Measurements from ENCODE around the gene SEMA3A. TPM values are rescaled to one million over a fixed set of nuclear protein-coding genes. Genes with fewer than 3 reads are reported as not detected.

Gene SEMA3A
- total and polyA plus RNA-seq, 2 experiments from 2014 or later, result 19.8 to 46.4 TPM

- ATAC-seq, result peak; percentile 21; the same call in 1 of the 3 replicates
- Histone ChIP-seq H2AFZ (no peak overlapping the region), H3F3A (replicated peaks; ENCODE audit: low read depth) (no peaks in the 10 kb centered on the region), H3K4me2 (no peak overlapping the region), H3K9me2 (ENCODE audit: insufficient read depth) (no peaks in the 10 kb centered on the region), H4K20me1 (replicated peaks; ENCODE audit: insufficient read depth) (no peaks in the 10 kb centered on the region), H3K4me1 (ENCODE audit: insufficient read depth) (peaks cover 59% of the 10 kb centered on the region), H3K4me3 (no peak overlapping the region), H3K27me3 (ENCODE audit: insufficient read depth) (no peaks in the 10 kb centered on the region), H3K79me2 (replicated peaks; ENCODE audit: insufficient read depth) (peaks cover 17% of the 10 kb centered on the region), H3K27ac (ENCODE audit: low read depth) (peak overlapping the region; percentile 78), H3K36me3 (ENCODE audit: insufficient read depth) (no peaks in the 10 kb centered on the region)
- H3K9me3 Mint-ChIP-seq, result no peaks in the 10 kb centered on the region
- H3K27ac Mint-ChIP-seq, result peak overlapping the region; percentile 92
- no peak for DNase-seq (ENCODE audit: low spot score)
- H3K4me1 Mint-ChIP-seq, result peaks cover 74% of the 10 kb centered on the region
- peaks cover 10% of the 10 kb centered on the region; the same call in 2 of the 3 replicates for H3K36me3 Mint-ChIP-seq (ENCODE audit: low read depth)
- no peaks in the 10 kb centered on the region for H3K27me3 Mint-ChIP-seq (ENCODE audit: insufficient read depth, low read depth, poor library complexity)
- TF ChIP-seq ZNF331 (CRISPR knock-in tag; IDR thresholded peaks at IDR 0.05; ENCODE audit: low read depth), result no peak
- TF ChIP-seq REST (IDR thresholded peaks at IDR 0.05; ENCODE audit: unreplicated experiment), result no peak
- no peak for TF ChIP-seq CTCF (conservative IDR thresholded peaks at IDR 0.05; ENCODE audit: low read depth in 2 of 2)
- TF ChIP-seq CREB1 (CRISPR knock-in tag; IDR thresholded peaks at IDR 0.05; ENCODE audit: low read depth), result no peak
- TF ChIP-seq STAT1 (IDR thresholded peaks at IDR 0.05; ENCODE audit: unreplicated experiment), result no peak
- no peak for TF ChIP-seq ZNF462 (CRISPR knock-in tag; IDR thresholded peaks at IDR 0.05)
- no peak for TF ChIP-seq EZH2 (IDR thresholded peaks at IDR 0.05; ENCODE audit: low read depth, unreplicated experiment)
- TF ChIP-seq JUNB (IDR thresholded peaks at IDR 0.05; ENCODE audit: unreplicated experiment), result no peak
- TF ChIP-seq ETS1 (IDR thresholded peaks at IDR 0.05), result no peak
- TF ChIP-seq POLR2AphosphoS5 (IDR thresholded peaks at IDR 0.05; ENCODE audit: low read depth), result no peak
- TF ChIP-seq EZH2phosphoT487 (IDR thresholded peaks at IDR 0.05; ENCODE audit: unreplicated experiment), result no peak
- TF ChIP-seq NANOG (IDR thresholded peaks at IDR 0.05; ENCODE audit: borderline replicate concordance), result no peak
- TF ChIP-seq ZNF114 (CRISPR knock-in tag; IDR thresholded peaks at IDR 0.05), result no peak
- H3K4me3 Mint-ChIP-seq, result no peak overlapping the region
Observed at GRCh38 chr7:84112771-84113170, 81.8 kb downstream of the SEMA3A start.
